Left ventricle myocardium inferior (tissue), 1 donor: ENCODE data around the gene FBXW11. TPM values are rescaled to one million over a fixed set of nuclear protein-coding genes. Genes with fewer than 3 reads are reported as not detected.

Source experiments
- DNase-seq: peaks from one replicate; pipeline ENCODE4 v3.0.0-alpha.2; 2020
- H3K27ac ChIP-seq: fragments of 200-600 bp; replicated peaks from 2 replicates; pipeline ENCODE4 v1.8.0; 2021
- H3K27me3 ChIP-seq: fragments of 200-600 bp; 2 replicates; pipeline ENCODE4 v1.8.0; 2021; ENCODE audit warnings: low read depth
- H3K36me3 ChIP-seq: fragments of 200-600 bp; 2 replicates; pipeline ENCODE4 v1.8.0; 2021
- H3K4me1 ChIP-seq: fragments of 200-600 bp; 2 replicates; pipeline ENCODE4 v1.8.0; 2021
- H3K4me3 ChIP-seq: fragments of 200-600 bp; 2 replicates; pipeline ENCODE4 v1.8.0; 2021; ENCODE audit warnings: mild to moderate bottlenecking, moderate library complexity
- H3K9me3 ChIP-seq: fragments of 200-600 bp; replicated peaks from 2 replicates; pipeline ENCODE4 v1.8.0; 2021
- CTCF ChIP-seq: fragments of 200-600 bp; IDR thresholded peaks from 2 replicates; pipeline ENCODE4 v1.8.0; 2021; ENCODE audit warnings: antibody characterized with exemption, mild to moderate bottlenecking, borderline replicate concordance
- intact Hi-C: fragments of 100-400 bp; cut with micrococcal nuclease; formaldehyde crosslinking; loops from one replicate; pipeline ENCODE4 v1.11.0; 2022
- total RNA-seq: library from RNA; stranded (reverse); fragmentation: NEBNext Ultra II Directional; extraction: Animal tissue kit (Norgen Biotek cat#: 25700); gene quantifications from one replicate; pipeline ENCODE4 v1.2.1, GENCODE V29; 2021
- donor health status: DM: no; HTN: yes; CAD: no; lungs with severe emphysema.

Gene FBXW11
- total RNA-seq, 1 donor from 2014 or later: 69.0 TPM

- intact Hi-C loops: no loop called here
- Histone ChIP-seq H3K27ac (no peak overlapping the region), H3K9me3 (peaks cover 14% of the 10 kb centered on the region), H3K27me3 (no peaks in the 10 kb centered on the region), H3K36me3 (no peaks in the 10 kb centered on the region), H3K4me3 (no peak overlapping the region), H3K4me1 (peaks cover 9% of the 10 kb centered on the region)
- no peak for TF ChIP-seq CTCF
- no peak for DNase-seq
These were observed 168.9 kb downstream of the FBXW11 start for GRCh38 chr5:171837522-171837921.

GRCh38 chr5:171835066-171835465 is 171.4 kb downstream of the FBXW11 start:
- Histone ChIP-seq H3K27me3 (no peaks in the 10 kb centered on the region), H3K36me3 (no peaks in the 10 kb centered on the region), H3K9me3 (peaks cover 21% of the 10 kb centered on the region), H3K4me1 (no peaks in the 10 kb centered on the region), H3K4me3 (no peak overlapping the region), H3K27ac (no peak overlapping the region)
- TF ChIP-seq CTCF: no peak
- DNase-seq: no peak
- intact Hi-C loops: no loop called here

- H3K36me3 ChIP-seq: no peaks in the 10 kb centered on the region
- no peaks in the 10 kb centered on the region for H3K27me3 ChIP-seq
- intact Hi-C loops: no loop called here
- no peak for DNase-seq
- H3K4me1 ChIP-seq: no peaks in the 10 kb centered on the region
- H3K9me3 ChIP-seq: peaks cover 27% of the 10 kb centered on the region
- H3K4me3 ChIP-seq: no peak overlapping the region
- no peak overlapping the region for H3K27ac ChIP-seq
- no peak for TF ChIP-seq CTCF
These were observed 172.0 kb downstream of the FBXW11 start for GRCh38 chr5:171834461-171834860.

- Histone ChIP-seq H3K4me1 (no peaks in the 10 kb centered on the region), H3K27me3 (no peaks in the 10 kb centered on the region), H3K36me3 (no peaks in the 10 kb centered on the region), H3K4me3 (no peak overlapping the region), H3K9me3 (peaks cover 29% of the 10 kb centered on the region), H3K27ac (no peak overlapping the region)
- intact Hi-C loops: no loop called here
- DNase-seq: no peak
- TF ChIP-seq CTCF: no peak
These were observed 173.7 kb downstream of the FBXW11 start for GRCh38 chr5:171832775-171833174.

- no peak overlapping the region for H3K27ac ChIP-seq
- intact Hi-C loops: no loop called here
- peaks cover 29% of the 10 kb centered on the region for H3K9me3 ChIP-seq
- no peaks in the 10 kb centered on the region for H3K4me1 ChIP-seq
- H3K4me3 ChIP-seq: no peak overlapping the region
- no peaks in the 10 kb centered on the region for H3K36me3 ChIP-seq
- DNase-seq: no peak
- TF ChIP-seq CTCF: no peak
- no peaks in the 10 kb centered on the region for H3K27me3 ChIP-seq
These were observed 175.8 kb downstream of the FBXW11 start for GRCh38 chr5:171830686-171831085.

- Histone ChIP-seq H3K9me3 (peaks cover 15% of the 10 kb centered on the region), H3K27ac (no peak overlapping the region), H3K4me3 (no peak overlapping the region), H3K36me3 (no peaks in the 10 kb centered on the region), H3K27me3 (no peaks in the 10 kb centered on the region), H3K4me1 (no peaks in the 10 kb centered on the region)
- DNase-seq: no peak
- intact Hi-C loops: no loop called here
- TF ChIP-seq CTCF: no peak
These were observed 179.3 kb downstream of the FBXW11 start for GRCh38 chr5:171827162-171827561.
